GM23248 (cell line): Measurements from ENCODE around the gene GAST.

Source experiments
- EZH2 ChIP-seq: fragments of 200-600 bp; sonication (generic); IDR thresholded peaks from 2 replicates; pipeline ENCODE4 v1.6.1; 2018; ENCODE audit warnings: antibody characterized with exemption, mild to moderate bottlenecking; ENCODE audit not compliant: insufficient read depth, poor library complexity, severe bottlenecking
- EZH2phosphoT487 ChIP-seq: fragments of 200-600 bp; sonication (generic); IDR thresholded peaks from 2 replicates; pipeline ENCODE4 v1.6.1; 2018; ENCODE audit warnings: antibody characterized with exemption, moderate library complexity, mild to moderate bottlenecking, low read depth; ENCODE audit not compliant: insufficient read depth

GRCh38 chr17:41666237-41666641, 45.9 kb upstream of the GAST start:
- TF ChIP-seq EZH2 (no peak), EZH2phosphoT487 (no peak)
